Peyer's patch (tissue), 4 donors: ENCODE measurements around the gene NEK8.

ENCODE experiments used
- POLR2A ChIP-seq, 2 donors: fragments of 450-650 bp; IDR thresholded peaks; one replicate each; pipeline ENCODE4 v1.5.1; 2017; ENCODE audit warnings: antibody characterized with exemption in 2 of 2, mild to moderate bottlenecking in 2 of 2, moderate library complexity in 2 of 2
- TF ChIP-seq, protein P1 (sequence below), 6 experiments: fragments of 450-650 bp in 4 of 6; fragments of 200-600 bp in 2 of 6; sonication (generic) in 1 of 6; IDR thresholded peaks; one replicate each; pipeline ENCODE4 v1.5.1; 2017 to 2019; ENCODE audit warnings: antibody characterized with exemption in 6 of 6, mild to moderate bottlenecking in 3 of 6, moderate library complexity in 1 of 6

DNA sequence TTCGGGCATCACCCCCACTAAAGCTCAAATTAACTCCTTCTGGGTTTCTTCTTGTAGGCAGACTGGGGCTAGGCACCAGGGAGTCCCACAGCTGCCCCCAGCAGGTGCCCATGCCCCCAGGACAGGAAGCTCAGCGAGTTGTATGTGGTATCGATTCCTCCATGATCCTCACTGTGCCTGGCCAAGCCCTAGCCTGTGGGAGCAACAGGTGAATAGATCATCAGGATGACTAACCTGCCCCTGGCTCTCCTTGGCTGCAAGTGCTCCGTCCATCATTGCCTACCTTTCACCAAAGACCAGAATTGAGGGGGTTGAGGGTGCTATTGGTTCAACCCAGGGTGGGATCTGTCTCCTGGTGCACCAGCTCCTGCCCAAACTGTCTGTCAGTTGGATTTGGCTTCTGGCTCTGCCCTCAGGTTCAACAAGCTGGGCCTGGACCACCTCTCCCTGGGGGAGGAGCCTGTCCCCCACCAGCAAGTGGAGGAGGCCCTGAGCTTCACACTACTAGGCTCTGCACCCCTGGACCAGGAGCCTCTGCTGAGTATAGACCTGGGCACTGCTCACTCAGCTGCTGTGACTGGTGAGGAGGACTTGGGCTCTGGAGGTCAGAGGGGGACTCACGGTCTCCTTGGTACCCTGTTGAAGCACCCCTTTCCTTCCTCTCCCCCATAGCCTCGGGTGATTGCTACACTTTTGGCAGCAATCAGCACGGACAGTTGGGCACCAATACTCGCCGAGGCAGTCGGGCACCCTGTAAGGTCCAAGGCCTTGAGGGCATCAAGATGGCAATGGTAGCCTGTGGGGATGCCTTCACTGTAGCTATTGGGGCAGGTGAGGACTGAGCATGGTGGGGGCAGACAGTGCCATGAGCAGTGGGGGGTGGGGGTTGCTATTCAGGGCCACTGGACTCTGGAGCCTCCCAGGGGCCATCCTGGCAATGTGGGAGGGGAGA is 12.1 kb downstream of the NEK8 start:
- TF ChIP-seq, protein P1, sequence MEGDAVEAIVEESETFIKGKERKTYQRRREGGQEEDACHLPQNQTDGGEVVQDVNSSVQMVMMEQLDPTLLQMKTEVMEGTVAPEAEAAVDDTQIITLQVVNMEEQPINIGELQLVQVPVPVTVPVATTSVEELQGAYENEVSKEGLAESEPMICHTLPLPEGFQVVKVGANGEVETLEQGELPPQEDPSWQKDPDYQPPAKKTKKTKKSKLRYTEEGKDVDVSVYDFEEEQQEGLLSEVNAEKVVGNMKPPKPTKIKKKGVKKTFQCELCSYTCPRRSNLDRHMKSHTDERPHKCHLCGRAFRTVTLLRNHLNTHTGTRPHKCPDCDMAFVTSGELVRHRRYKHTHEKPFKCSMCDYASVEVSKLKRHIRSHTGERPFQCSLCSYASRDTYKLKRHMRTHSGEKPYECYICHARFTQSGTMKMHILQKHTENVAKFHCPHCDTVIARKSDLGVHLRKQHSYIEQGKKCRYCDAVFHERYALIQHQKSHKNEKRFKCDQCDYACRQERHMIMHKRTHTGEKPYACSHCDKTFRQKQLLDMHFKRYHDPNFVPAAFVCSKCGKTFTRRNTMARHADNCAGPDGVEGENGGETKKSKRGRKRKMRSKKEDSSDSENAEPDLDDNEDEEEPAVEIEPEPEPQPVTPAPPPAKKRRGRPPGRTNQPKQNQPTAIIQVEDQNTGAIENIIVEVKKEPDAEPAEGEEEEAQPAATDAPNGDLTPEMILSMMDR (IDR thresholded peaks at IDR 0.05), result no peak
- TF ChIP-seq POLR2A (IDR thresholded peaks at IDR 0.05), result no peak
